ENCODE measurements around the gene CGGBP1.
A peak's percentile ranks its signal among the peaks of the same experiment; 100 is the strongest.

The CGGBP1 gene, protein sequence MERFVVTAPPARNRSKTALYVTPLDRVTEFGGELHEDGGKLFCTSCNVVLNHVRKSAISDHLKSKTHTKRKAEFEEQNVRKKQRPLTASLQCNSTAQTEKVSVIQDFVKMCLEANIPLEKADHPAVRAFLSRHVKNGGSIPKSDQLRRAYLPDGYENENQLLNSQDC

DNA sequence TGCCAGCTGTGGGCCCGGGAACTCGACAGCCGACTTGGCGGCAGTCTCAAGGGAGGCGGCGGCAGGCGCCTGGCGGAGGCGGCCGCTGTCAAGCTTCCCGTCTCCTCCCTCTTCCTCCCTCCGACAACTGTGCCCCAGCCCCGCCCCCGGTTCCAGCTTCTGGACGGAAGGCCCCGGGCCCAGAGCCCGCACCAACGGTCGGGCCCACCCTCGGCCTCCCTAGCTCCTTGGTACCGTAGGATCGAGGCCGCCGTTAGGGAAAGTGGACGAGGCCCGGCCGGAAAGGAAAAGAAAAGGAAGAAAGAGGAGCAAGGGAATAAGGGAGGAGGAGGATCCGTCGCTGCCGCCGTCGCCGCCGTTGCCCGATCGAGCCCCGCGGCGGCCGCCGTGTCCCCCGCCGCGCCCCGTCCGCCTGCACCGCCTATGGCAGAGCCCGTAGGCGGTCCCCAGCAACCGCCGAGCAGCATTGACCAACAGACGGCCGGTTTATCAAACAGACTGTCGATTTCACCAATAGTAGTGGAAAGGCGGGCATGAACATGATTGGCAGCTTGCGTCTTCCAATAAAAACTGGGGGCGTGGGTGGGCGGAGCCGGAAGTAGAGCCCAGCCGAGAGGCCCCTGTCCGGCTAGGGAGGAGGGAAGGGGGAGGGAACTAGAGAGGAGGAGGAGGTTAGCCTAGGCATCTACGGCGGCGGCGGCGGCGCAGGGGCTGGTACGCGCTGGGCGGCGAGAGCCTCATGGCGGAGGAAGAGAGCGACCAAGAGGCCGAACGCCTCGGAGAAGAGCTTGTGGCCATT, at the start of gene CGGBP1, which contains the start of gene ZNF654:
CGGBP1 (minus strand) TSS at position 425 of the 799 bp plus-strand sequence. CDS start 3,029 bp downstream, outside the sequence.
ZNF654 (plus strand) TSS at position 675 of the 799 bp plus-strand sequence; CDS start at position 740, 65 bp downstream.
- DNase-seq (ENCODE audit: low read depth): peak; percentile 99

DNA sequence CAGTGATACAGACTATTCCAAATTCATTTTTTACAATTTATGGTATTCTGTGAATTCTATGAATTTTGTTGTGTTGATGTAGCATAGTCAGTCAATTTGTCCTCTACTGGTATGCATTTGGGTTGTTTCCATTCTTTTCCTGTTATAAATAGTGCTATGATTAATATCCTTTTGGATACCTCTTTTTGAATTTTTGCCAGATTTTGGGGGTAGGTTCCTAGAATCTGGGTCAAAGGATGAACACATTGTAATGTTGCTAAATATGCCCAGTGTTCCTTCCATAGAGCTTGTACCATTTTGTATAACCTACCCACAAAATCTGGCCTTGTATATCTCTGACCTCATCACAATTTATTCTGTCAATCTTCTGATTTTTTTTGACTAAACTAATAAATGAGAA, 46.5 kb upstream of the CGGBP1 start:
- DNase-seq (ENCODE audit: low read depth): no peak

DNA sequence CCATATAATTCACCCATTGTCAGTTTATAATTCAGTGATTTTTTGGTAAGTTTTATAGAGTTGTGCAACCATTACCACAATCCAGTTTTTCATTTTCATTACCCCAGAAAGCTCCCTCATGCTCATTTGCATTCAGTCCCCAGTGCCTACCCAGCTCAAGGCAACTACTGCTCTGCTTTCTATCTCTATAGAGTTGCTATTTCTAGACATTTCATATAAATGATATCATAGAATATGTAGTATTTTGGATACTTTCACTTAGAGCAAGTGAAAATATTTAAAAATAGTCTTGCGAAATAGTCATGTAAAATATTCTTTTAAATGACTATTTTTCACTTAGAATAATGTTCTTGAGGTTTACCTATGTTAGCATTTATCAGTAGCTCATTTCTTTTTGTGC, 42.3 kb upstream of the CGGBP1 start:
- DNase-seq (ENCODE audit: low read depth): no peak

DNA sequence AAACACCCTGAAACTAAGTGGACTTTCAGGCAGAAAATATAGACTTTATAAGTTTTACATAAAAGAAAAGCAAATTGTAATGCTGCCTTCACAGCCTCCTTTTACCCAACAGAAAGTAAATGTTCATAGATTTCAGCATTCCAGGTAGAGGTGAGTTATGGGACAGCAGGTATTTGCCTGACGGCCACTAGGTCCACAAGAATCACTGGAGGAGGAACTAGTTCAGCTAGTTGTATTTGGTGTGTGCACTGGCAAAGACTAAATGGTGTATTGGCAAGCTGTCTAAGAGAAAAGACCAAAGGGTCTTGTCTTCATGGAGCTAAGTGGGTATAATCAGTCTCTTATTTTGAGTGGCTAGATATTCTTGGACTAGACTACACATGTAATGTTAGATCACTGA, 34.5 kb upstream of the CGGBP1 start:
- DNase-seq (ENCODE audit: low read depth): no peak

DNA sequence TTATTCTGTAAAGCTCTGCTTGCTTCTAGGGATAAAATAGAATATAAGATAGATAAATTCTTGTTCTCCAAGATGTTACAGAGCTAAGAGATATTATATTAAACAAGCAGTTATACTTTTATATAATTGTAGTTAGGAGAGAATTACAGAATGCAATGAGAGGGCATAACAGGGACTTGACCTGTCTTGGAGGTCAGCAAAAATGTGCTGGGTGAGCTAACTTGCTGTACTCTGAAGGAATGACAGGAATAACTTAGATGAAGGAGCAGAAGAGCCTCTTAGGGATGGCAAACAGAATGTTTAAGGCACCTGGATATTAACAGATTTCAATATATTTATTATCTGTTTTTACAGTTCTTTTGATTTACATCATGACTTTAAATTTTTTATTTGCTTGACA, 33.5 kb upstream of the CGGBP1 start:
- DNase-seq (ENCODE audit: low read depth): no peak

DNA sequence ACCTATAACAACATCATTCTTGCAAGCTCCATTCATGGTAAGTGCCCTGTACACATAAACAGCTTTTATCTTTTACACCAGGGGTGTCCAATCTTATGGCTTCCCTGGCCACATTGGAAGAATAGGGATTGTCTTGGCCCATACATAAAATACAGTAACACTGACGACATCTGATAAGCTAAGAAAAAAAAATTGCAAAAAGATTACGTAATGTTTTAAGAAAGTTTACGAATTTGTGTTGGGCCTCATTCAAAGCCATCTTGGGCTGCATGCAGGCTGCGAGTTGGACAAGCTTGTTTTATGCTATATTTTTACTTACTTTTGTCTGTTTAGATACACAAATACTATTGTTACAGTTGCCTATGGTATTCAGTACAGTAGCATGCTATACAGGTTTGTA, 31.9 kb upstream of the CGGBP1 start:
- DNase-seq (ENCODE audit: low read depth): no peak

DNA sequence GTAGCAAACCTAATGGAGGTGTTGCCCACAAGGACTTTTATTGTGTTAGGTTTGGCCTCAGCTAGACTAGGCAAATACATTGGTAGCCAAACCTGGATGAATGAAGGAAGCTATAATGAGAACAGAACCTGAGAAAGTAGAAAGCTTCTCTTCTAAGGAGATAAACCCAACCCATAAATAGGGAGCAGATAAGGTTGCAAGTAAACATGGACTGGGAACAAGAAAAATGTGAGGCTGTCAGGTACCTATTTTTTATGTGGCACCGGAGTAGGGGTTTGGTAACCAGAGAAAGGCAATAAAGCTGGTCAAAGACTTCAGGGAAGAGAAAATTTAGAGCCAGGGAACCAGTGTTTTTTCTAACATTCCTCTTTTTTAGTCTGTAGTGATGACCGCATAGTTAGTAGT, 25.3 kb upstream of the CGGBP1 start:
- DNase-seq (ENCODE audit: low read depth): no peak

DNA sequence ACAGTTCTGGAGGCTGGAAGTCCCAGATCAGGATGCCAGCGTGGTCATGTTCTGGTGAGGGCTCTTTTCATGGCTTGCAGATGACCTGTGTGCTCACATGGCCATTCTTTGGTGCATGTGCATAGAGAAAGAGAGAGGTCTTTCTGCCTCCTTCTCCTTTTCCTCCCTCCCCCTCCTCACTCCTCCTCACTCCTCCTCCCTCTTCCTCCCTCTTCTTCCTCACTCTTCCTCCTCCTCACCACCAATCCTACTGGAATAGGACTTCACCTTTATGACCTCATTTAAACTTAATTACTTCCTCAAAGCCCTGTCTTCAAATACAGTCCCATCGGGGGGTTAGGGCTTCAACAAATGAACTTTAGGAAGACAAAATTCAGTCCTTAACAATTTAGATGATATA, 24.0 kb upstream of the CGGBP1 start:
- no peak for DNase-seq (ENCODE audit: low read depth)

DNA sequence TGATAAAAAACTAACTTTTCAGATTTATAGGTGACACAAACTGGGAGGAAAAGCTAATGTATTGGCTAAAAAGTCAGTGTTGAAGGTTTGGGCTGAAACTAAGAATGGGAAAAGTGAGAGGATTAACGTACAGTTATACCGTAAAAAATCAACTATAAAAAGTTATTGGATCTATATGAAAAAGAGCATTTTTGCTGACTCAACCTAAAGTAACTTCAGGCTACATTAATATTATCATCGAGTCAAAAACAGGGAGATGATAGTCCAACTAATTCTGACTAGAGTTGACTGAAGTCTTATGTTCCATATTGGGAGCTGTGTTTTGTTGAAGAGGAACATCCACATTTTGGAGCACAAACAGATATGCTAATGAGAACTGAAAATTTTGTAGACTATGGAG, 20.1 kb upstream of the CGGBP1 start:
- no peak for DNase-seq (ENCODE audit: low read depth)

DNA sequence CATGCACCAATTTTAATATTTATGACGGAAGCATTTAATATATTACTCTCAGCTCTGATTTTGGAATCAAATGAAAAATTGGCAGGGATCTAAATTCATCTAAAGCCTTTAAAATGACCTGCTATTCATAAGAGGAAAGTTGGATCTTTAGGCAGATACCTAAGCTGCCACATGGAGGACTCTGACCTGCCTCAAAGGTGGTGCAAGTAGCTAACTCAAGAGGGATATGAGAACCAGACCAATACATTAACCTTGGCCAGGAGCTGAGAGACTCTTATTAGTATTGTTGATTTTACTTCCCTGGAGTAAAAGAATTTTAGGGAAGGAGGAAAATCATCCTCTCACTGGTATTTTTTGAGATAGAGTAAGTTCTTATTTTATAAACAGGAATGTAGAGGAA, 17.9 kb upstream of the CGGBP1 start:
- DNase-seq (ENCODE audit: low read depth): no peak

DNA sequence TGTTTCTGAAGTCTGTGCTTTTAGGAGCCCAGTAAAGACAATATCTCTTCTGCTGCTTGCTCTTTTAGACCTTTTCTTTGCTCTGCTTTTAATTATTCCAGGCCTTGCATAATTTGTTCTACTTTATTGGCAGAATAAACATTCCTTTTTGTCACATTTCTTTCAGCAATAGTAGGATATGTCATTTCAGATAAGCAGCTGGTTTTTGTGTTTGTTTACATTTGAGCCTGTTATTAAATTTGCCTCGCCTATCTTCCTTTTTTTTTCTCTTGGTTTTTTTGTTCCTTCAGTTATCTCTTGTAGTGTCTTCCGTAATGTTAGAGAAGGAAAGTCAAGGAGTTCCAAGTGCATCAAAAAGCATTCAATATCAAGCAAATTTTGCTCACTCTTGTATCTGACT, 16.7 kb upstream of the CGGBP1 start:
- DNase-seq (ENCODE audit: low read depth): no peak

DNA sequence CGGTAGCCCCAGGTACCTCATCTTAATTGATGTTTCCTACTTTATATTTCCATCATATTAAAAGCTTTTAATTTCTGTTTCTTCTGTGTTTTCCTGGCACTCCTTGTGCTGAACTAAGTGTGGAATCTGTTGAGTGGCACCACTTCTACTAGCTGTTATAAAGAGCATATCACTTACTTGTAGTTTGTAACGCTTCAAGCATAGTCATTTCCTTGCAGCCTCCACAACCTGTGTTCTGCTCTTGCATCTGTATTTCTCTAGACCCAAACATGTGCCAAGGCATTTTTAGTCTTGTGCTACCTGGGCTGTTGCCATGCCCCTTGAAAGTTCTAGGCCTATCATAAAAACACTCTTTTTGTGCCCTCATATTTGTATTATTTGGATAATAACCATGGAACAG, 16.3 kb upstream of the CGGBP1 start:
- DNase-seq (ENCODE audit: low read depth): no peak

DNA sequence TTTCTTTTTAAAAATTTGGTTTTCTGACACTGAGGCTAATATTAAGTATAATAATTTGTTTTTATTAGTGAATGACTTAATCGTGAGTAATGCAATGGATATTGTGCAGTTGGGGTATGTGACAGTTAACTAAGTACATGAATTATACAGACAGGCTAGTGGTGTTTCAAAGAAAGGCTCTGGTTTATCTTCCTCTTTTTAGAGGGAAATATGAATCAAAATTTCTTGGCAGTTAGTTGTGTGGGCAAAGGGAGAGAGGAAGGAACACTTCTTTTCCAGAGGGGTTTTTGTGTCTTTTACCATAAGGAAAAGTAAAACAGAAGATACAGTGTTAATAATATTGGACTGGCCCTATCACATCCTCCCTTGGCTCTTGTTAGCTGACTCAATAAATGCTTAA, 2.9 kb upstream of the CGGBP1 start:
- no peak for DNase-seq (ENCODE audit: low read depth)

DNA sequence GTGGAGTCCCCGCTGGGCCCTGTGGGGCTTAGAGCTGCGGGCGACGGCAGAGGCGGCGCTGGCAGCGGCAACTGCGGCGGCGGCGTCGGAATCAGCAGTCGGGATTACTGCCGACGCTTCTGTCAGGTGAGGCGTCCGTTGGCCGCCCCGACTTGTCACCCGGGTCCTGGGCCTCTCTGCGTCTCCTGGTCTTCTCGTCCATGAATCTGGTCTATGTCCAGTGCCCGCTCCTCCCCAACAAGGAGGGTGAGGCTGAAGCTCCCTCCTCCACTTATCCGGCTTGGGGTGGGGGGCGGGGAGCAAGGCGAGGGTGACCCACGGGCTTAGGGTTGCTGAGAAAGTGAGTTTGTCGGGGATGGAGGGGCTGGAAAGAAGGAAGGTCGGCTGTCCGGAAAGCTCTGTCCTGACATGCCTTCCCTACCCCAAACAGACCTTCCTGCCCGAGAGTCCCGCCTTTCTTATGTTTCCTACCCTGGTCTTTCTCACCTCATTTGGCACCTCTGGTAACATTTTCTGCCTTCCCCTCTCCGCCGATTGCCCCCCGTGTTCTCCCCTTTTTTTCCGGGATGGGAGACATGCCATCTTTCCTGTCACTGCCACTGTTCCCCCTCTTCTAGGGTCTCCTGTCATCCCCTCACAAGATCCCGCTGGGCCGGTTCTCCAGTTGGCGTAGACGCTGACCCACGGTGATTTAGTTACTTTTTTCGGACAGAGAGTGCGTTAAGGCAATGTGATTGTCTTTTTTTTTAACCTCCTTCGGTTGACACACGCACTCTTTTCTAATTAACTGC, 770 bp upstream of the CGGBP1 start:
- DNase-seq (ENCODE audit: low read depth): no peak

DNA sequence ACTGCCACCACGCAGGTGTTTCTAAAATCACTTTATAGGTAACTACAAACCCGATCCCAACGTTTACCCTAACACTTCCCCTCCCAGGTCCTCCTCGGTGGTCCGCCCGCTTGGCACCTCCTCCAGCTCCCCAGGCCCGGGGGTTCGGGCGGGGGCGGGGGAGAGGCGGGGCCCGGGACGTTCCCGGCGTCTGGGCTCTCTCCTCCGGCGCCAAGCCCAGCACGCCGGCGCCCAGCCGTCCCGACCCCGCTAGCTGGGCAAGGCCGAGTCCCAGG, 562 bp downstream of the CGGBP1 start:
- no peak for DNase-seq (ENCODE audit: low read depth)

DNA sequence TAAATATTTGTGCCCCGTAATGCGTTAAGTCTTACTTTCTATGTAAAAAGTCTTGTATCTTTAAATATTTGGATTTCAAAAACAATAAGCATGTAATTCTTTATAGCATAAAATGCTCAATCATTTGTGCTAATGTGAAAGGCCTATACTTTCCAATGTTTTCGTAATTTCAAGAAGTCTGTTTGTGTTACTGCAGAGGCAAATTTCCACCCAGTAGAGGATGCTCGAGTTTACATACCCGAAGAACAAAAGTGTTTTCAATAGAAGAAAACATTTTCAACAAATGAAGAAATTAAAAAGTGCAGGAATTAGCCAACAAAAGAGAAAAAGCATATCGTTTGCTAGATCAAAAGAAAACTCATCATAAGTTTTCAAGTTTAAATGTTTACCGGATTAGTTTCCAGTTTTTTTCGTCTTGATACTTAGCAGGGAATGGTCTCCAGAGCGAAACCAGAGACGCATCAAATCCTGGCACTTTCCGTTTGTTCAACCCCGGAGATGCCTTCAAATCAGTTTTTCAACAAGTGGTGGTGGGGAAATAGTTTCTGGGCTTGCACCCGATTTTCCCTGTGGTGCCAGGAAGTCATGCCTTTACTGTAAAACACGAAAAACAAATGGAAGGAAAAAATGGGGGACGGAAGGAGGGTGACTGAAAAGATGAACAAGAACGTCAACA, 1.0 kb downstream of the CGGBP1 start:
- peak; percentile 4 for DNase-seq (ENCODE audit: low read depth)

DNA sequence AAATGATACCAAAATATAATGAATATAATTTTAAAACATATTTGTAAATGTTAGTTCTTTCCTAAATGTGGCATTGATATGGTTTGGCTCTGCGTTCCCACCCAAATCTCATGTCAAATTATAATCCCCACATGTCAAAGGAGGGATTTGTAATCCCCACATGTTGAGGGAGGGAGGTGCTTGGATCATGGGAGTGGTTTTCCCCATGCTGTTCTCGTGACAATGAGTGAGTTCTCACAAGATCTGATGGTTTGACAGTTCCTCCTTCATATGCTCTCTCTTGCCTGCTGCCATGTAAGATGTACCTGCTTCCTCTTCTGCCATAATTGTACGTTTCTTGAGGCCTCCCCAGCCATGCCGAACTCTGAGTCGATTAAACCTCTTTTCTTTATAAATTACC, 12.0 kb downstream of the CGGBP1 start:
- no peak for DNase-seq (ENCODE audit: low read depth)

DNA sequence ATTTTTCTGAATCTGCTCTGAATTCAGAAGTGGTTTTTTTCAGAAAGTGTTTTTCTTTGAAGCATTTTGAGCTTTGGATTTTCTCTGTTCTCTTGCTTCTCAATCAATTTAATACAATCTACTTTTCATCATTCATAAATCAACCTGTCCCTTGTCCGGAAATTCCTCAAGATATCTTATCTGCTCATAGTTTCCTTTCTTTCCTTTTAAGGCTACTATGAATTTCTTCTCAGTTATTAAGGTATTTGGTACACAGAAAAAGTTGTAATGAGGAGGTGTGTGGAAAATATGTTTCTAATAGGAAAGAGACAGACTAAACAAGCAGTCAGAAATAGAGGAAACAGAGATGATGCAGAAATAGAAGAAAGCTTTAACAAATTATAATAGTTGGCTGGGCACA, 14.4 kb downstream of the CGGBP1 start:
- no peak for DNase-seq (ENCODE audit: low read depth)

DNA sequence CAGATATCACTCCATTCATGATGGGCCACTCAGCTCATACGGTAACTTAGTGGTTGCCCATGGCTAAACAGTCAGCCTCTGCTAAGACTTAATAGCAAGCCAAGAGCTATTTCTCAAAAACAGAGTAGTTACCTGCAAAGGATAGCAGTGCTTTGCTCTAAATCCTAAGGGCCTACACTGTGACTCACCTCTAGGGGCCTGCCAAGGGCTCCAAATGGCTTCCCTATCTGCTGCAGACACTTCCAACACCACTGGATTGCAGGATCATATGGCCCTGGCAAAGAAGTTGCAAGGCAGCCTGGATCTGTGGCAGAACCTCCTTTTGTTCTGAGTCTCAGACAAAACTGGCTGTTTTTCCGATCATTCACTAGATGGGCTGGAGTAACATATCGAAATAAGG, 17.8 kb downstream of the CGGBP1 start:
- no peak for DNase-seq (ENCODE audit: low read depth)

DNA sequence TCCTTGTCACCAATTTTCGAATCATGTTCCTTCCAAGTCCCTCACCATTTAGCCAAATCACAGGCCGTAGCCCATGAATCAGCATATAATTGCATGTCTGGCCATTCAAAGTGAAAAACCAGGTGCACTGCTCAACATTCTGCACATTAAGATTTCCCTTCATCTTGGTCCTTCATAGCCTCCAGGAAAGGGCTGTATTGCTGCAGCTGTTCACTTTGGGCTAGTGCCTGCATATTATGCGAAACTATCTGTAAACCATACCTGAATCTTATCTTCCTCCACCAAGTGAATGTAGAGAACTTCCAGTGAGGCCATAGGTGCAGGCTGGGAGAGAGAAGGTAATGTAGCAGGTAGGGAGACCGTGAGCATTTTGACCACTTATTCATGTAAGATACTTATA, 18.3 kb downstream of the CGGBP1 start:
- no peak for DNase-seq (ENCODE audit: low read depth)

DNA sequence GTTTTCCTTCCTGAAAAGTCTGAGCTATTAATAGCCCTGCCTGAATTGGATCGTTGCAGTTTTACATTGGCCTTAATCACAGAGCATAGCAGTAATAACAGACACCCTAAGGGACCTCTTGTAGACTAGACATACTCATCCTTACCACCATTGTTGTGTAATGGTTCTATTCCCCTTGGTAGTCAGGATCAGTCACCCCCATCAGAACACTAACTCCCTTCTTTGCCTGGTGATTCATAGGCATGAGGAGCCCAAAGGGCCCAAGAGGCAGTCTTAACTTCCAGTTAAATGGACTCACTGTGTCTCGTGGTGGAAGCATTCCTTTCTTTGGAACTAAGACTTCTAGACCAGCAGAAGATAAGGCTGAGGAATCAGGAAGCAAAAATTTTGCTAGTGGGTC, 20.2 kb downstream of the CGGBP1 start:
- DNase-seq (ENCODE audit: low read depth): no peak

DNA sequence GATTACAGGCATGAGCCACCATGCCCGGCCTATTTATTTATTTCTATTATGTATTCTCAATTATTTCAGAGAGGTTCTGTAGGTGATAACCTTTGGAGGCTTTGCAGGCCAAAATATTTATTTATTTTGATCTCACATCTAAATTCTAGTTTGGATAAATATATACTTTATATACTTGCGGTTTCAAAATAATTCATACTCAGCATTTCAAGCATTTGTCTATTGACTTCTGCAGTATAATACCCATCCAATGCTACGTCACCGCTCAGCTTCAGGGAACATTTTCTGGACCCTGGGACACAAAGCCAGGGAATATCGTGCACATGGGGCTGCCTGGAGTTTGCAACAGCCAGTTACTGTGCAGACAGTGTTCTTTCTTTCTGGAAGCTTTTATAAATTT, 22.6 kb downstream of the CGGBP1 start:
- no peak for DNase-seq (ENCODE audit: low read depth)

All from GM04504 (cell line).